ENCODE results near the gene NUDT16L1.

Gene NUDT16L1

DNA sequence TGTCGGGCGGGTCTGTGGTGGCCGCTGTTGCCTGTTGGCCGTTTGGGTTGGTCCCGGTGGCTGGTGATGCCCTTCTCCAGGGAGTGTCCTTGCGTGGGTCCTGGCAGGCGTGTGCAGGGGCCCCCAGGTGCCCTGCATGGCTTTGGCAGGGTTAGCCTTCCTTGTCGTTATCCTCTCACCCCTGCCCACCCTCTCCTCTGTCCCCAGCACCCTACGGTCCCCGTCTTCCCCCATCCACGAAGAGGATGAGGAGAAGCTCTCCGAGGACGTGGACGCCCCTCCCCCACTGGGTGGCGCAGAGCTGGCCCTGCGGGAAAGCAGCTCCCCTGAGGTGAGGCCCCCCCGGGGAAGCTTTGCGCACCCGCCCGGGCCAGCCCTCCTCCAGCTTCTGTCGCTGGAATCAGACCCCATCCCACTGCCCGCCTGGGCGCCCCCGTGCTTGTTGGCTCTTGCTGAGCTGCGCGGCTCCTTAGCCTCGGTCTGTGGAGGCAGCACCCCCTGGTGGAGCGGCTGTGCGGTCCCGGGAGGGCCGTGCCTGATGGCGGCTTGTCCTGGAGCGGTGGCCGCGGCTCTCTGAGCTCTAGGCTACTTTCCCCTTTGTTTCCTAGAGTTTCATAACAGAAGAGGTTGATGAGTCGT, 10.6 kb upstream of the NUDT16L1 start:
- Histone ChIP-seq H2AFZ (ENCODE audit: low read length) (no peak overlapping the region), H3K4me1 (ENCODE audit: low read length) (no peaks in the 10 kb centered on the region), H3K9ac (ENCODE audit: low read length) (no peak overlapping the region), H3K27me3 (replicated peaks; ENCODE audit: insufficient read depth, low read length) (no peaks in the 10 kb centered on the region), H3K36me3 (replicated peaks; ENCODE audit: insufficient read depth, low read length) (no peaks in the 10 kb centered on the region), H4K20me1 (ENCODE audit: insufficient read depth, low read length) (no peaks in the 10 kb centered on the region), H3K27ac (ENCODE audit: low read length) (no peak overlapping the region), H3K79me2 (ENCODE audit: low read length) (no peaks in the 10 kb centered on the region), H3K9me3 (replicated peaks; ENCODE audit: insufficient read depth, low read length) (no peaks in the 10 kb centered on the region), H3K4me3 (ENCODE audit: low read length) (no peak overlapping the region), H3K4me2 (ENCODE audit: low read depth, low read length) (no peak overlapping the region), H3F3A (ENCODE audit: insufficient read depth, low read length) (no peaks in the 10 kb centered on the region), H3K9me2 (replicated peaks; ENCODE audit: insufficient read depth, low read length) (no peaks in the 10 kb centered on the region)
- TF ChIP-seq EZH2phosphoT487 (IDR thresholded peaks at IDR 0.05; ENCODE audit: low read length) (no peak), EZH2 (optimal IDR thresholded peaks at IDR 0.05; ENCODE audit: low read depth, low read length) (no peak)
- TF ChIP-seq, protein P1, sequence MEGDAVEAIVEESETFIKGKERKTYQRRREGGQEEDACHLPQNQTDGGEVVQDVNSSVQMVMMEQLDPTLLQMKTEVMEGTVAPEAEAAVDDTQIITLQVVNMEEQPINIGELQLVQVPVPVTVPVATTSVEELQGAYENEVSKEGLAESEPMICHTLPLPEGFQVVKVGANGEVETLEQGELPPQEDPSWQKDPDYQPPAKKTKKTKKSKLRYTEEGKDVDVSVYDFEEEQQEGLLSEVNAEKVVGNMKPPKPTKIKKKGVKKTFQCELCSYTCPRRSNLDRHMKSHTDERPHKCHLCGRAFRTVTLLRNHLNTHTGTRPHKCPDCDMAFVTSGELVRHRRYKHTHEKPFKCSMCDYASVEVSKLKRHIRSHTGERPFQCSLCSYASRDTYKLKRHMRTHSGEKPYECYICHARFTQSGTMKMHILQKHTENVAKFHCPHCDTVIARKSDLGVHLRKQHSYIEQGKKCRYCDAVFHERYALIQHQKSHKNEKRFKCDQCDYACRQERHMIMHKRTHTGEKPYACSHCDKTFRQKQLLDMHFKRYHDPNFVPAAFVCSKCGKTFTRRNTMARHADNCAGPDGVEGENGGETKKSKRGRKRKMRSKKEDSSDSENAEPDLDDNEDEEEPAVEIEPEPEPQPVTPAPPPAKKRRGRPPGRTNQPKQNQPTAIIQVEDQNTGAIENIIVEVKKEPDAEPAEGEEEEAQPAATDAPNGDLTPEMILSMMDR (IDR thresholded peaks at IDR 0.05; ENCODE audit: low read length), result no peak
- DNase-seq, result no peak

DNA sequence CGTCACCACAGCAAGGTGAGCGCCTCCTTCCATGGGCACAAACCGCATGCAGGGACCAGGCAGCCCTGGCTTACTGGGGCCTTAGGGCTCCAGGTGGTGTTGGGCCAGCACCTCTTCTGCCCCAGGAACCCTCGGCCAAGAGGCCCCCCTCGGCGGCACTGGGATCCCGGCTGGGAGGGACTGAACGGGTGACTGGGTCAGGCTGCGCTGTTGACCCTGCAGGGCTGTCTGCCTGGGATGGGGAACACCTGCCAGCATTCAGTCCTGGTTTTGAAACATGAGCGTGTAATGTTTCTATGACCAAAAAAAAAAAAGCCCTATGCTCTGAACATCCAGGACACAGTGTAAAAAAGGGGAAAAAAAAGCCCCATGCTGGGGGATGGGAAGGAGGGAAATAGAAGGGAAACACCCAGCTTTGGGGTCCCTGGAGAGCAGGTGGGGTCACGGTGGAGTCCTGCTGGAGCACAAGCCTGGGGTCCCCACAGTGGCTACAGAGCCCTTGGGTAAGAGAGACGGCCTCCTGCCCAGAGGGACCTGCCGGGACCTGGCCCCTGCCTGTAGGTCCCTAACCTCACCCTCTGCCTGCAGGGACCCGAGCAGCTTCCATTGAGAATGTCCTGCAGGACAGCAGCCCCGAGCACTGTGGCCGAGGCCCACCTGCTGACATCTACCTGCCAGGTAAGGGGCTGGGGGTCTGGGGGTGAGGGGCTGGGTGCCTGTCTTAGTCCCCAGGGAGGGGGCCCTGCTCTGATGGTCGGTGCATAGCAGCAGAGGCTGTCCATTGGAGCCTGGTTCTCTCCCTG, 9.9 kb upstream of the NUDT16L1 start:
- no peak overlapping the region for H3K27ac ChIP-seq (ENCODE audit: low read length)
- no peak overlapping the region for H2AFZ ChIP-seq (ENCODE audit: low read length)
- no peak for TF ChIP-seq EZH2phosphoT487 (IDR thresholded peaks at IDR 0.05; ENCODE audit: low read length)
- no peak for TF ChIP-seq EZH2 (optimal IDR thresholded peaks at IDR 0.05; ENCODE audit: low read depth, low read length)
- TF ChIP-seq, protein P1 (IDR thresholded peaks at IDR 0.05; ENCODE audit: low read length), result no peak
- H3K4me3 ChIP-seq (ENCODE audit: low read length), result no peak overlapping the region
- H3F3A ChIP-seq (ENCODE audit: insufficient read depth, low read length), result no peaks in the 10 kb centered on the region
- no peaks in the 10 kb centered on the region for H3K9me2 ChIP-seq (replicated peaks; ENCODE audit: insufficient read depth, low read length)
- no peaks in the 10 kb centered on the region for H3K4me1 ChIP-seq (ENCODE audit: low read length)
- no peaks in the 10 kb centered on the region for H3K36me3 ChIP-seq (replicated peaks; ENCODE audit: insufficient read depth, low read length)
- no peaks in the 10 kb centered on the region for H3K9me3 ChIP-seq (replicated peaks; ENCODE audit: insufficient read depth, low read length)
- H4K20me1 ChIP-seq (ENCODE audit: insufficient read depth, low read length), result no peaks in the 10 kb centered on the region
- no peaks in the 10 kb centered on the region for H3K79me2 ChIP-seq (ENCODE audit: low read length)
- H3K9ac ChIP-seq (ENCODE audit: low read length), result no peak overlapping the region
- H3K27me3 ChIP-seq (replicated peaks; ENCODE audit: insufficient read depth, low read length), result no peaks in the 10 kb centered on the region
- DNase-seq, result no peak
- H3K4me2 ChIP-seq (ENCODE audit: low read depth, low read length), result no peak overlapping the region

DNA sequence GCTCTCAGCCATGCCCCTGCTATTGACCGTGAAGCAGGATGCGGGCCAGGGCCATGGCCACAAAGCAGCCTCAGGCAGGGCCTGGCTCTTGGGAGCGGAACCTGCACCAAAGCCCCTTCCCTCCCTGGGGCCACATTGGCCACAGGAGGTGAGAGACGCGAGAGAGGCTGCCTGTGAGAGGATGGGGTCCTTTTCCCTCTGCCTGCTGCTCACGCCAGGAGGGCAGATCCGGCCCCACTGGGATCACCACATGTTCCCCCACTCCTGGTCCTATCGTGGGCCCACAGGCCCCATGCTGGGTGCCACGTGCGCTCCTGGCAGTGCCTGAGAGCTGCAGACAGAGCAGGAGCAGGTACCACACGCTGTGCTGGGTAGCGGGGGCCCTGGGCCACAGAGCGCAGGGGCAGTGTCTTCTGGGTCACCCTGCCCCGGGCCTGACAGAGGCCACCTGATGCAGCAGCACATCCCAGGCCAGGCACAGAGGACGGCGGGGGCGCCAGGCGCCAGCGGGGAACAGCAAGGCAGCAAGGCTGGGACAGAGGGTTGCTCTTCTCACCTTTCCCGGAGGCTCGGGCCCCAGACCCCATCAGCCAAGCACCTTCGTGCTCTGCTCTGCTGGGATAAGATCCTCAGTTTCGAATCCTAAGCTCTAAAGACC, 9.2 kb upstream of the NUDT16L1 start:
- Histone ChIP-seq H2AFZ (ENCODE audit: low read length) (no peak overlapping the region), H3K4me2 (ENCODE audit: low read depth, low read length) (no peak overlapping the region), H3K9ac (ENCODE audit: low read length) (no peak overlapping the region), H3K4me1 (ENCODE audit: low read length) (no peaks in the 10 kb centered on the region), H3K4me3 (ENCODE audit: low read length) (no peak overlapping the region), H3K79me2 (ENCODE audit: low read length) (no peaks in the 10 kb centered on the region), H3K27me3 (replicated peaks; ENCODE audit: insufficient read depth, low read length) (no peaks in the 10 kb centered on the region), H3K9me3 (replicated peaks; ENCODE audit: insufficient read depth, low read length) (no peaks in the 10 kb centered on the region), H3K9me2 (replicated peaks; ENCODE audit: insufficient read depth, low read length) (no peaks in the 10 kb centered on the region), H3F3A (ENCODE audit: insufficient read depth, low read length) (no peaks in the 10 kb centered on the region), H4K20me1 (ENCODE audit: insufficient read depth, low read length) (no peaks in the 10 kb centered on the region), H3K36me3 (replicated peaks; ENCODE audit: insufficient read depth, low read length) (no peaks in the 10 kb centered on the region), H3K27ac (ENCODE audit: low read length) (no peak overlapping the region)
- no peak for DNase-seq
- TF ChIP-seq, protein P1 (IDR thresholded peaks at IDR 0.05; ENCODE audit: low read length), result no peak
- TF ChIP-seq EZH2 (optimal IDR thresholded peaks at IDR 0.05; ENCODE audit: low read depth, low read length) (no peak), EZH2phosphoT487 (IDR thresholded peaks at IDR 0.05; ENCODE audit: low read length) (no peak)
